H9 (cell line): ENCODE data around the gene VWC2L. TPM values are rescaled to one million over a fixed set of nuclear protein-coding genes. Genes with fewer than 3 reads are reported as not detected.

ENCODE experiments used
- DNase-seq: peaks from one replicate; pipeline ENCODE4 v3.0.0-alpha.2; 2017
- H2AFZ ChIP-seq: one replicate; pipeline ENCODE4 v1.6.1; 2013; ENCODE audit warnings: mild to moderate bottlenecking, low read length, control low read depth, moderate library complexity
- H2AK5ac ChIP-seq: 2 replicates; pipeline ENCODE4 v1.6.1; 2013; ENCODE audit warnings: low read length, control low read depth, mixed read lengths; ENCODE audit not compliant: insufficient read length
- H2BK120ac ChIP-seq: one replicate; pipeline ENCODE4 v1.6.1; 2013; ENCODE audit warnings: low read depth, mild to moderate bottlenecking, low read length, control low read depth, inconsistent platforms; ENCODE audit not compliant: poor library complexity, severe bottlenecking
- H2BK12ac ChIP-seq: 2 replicates; pipeline ENCODE4 v1.6.1; 2013; ENCODE audit warnings: low read length, control low read depth, mixed read lengths, low read depth; ENCODE audit not compliant: insufficient read length
- H2BK15ac ChIP-seq: 2 replicates; pipeline ENCODE4 v1.6.1; 2013; ENCODE audit warnings: low read depth, low read length, control low read depth
- H2BK20ac ChIP-seq: one replicate; pipeline ENCODE4 v1.6.1; 2013; ENCODE audit warnings: low read depth, mild to moderate bottlenecking, low read length, control low read depth, inconsistent platforms; ENCODE audit not compliant: poor library complexity, severe bottlenecking
- H2BK5ac ChIP-seq: 2 replicates; pipeline ENCODE4 v1.6.1; 2013; ENCODE audit warnings: low read length, control low read depth, mixed read lengths; ENCODE audit not compliant: insufficient read length
- H3K14ac ChIP-seq: 2 replicates; pipeline ENCODE4 v1.6.1; 2013; ENCODE audit warnings: low read length, control low read depth; ENCODE audit not compliant: insufficient read depth
- H3K18ac ChIP-seq: 2 replicates; pipeline ENCODE4 v1.6.1; 2013; ENCODE audit warnings: low read depth, mild to moderate bottlenecking, mixed read lengths, low read length, control low read depth; ENCODE audit not compliant: insufficient read length
- H3K23ac ChIP-seq: 2 replicates; pipeline ENCODE4 v1.6.1; 2013; ENCODE audit warnings: low read length, control low read depth, mixed read lengths, low read depth; ENCODE audit not compliant: insufficient read length
- H3K23me2 ChIP-seq: 2 replicates; pipeline ENCODE4 v1.6.1; 2013; ENCODE audit warnings: low read depth, mild to moderate bottlenecking, mixed read lengths, low read length, control low read depth; ENCODE audit not compliant: insufficient read length, poor library complexity, severe bottlenecking
- H3K27ac ChIP-seq: 2 replicates; pipeline ENCODE4 v1.5.1; 2013; ENCODE audit warnings: low read length, control low read depth, mixed read lengths, low read depth; ENCODE audit not compliant: insufficient read length
- H3K27me3 ChIP-seq: 2 replicates; pipeline ENCODE4 v1.6.1; 2013; ENCODE audit warnings: low read length, control low read depth, inconsistent platforms; ENCODE audit not compliant: insufficient read depth
- H3K4ac ChIP-seq: 2 replicates; pipeline ENCODE4 v1.6.1; 2013; ENCODE audit warnings: low read depth, mild to moderate bottlenecking, control low read depth, inconsistent platforms, low read length, moderate library complexity
- H3K4me1 ChIP-seq: 2 replicates; pipeline ENCODE4 v1.6.1; 2013; ENCODE audit warnings: low read length, control low read depth, inconsistent platforms; ENCODE audit not compliant: insufficient read depth
- H3K4me2 ChIP-seq: 2 replicates; pipeline ENCODE4 v1.6.1; 2013; ENCODE audit warnings: low read length, control low read depth, mixed read lengths; ENCODE audit not compliant: insufficient read length, insufficient read depth
- H3K56ac ChIP-seq: 2 replicates; pipeline ENCODE4 v1.6.1; 2013; ENCODE audit warnings: low read depth, mild to moderate bottlenecking, mixed read lengths, low read length, control low read depth; ENCODE audit not compliant: insufficient read length
- H3K79me1 ChIP-seq: 2 replicates; pipeline ENCODE4 v1.6.1; 2013; ENCODE audit warnings: low read depth, mild to moderate bottlenecking, moderate library complexity, low read length, control low read depth, inconsistent platforms; ENCODE audit not compliant: insufficient read depth, poor library complexity, severe bottlenecking
- H3K79me2 ChIP-seq: 2 replicates; pipeline ENCODE4 v1.6.1; 2013; ENCODE audit warnings: low read length, control low read depth, inconsistent platforms; ENCODE audit not compliant: insufficient read depth
- H3K9ac ChIP-seq: 2 replicates; pipeline ENCODE4 v1.6.1; 2013; ENCODE audit warnings: low read length, control low read depth, mixed read lengths; ENCODE audit not compliant: insufficient read length; ENCODE audit errors: extremely low read depth
- H3K9me3 ChIP-seq: one replicate; pipeline ENCODE4 v1.6.1; 2013; ENCODE audit warnings: low read depth, low read length, inconsistent platforms; ENCODE audit not compliant: control insufficient read depth
- H3T11ph ChIP-seq: one replicate; pipeline ENCODE4 v1.6.1; 2013; ENCODE audit warnings: mild to moderate bottlenecking, low read length, control low read depth, inconsistent platforms
- H4K20me1 ChIP-seq: one replicate; pipeline ENCODE4 v1.6.1; 2013; ENCODE audit not compliant: control insufficient read depth, insufficient read length, insufficient read depth
- H4K5ac ChIP-seq: 2 replicates; pipeline ENCODE4 v1.6.1; 2013; ENCODE audit warnings: low read depth, mild to moderate bottlenecking, mixed read lengths, low read length, control low read depth; ENCODE audit not compliant: insufficient read length
- H4K8ac ChIP-seq: replicated peaks from 2 replicates; pipeline ENCODE4 v1.6.1; 2013; ENCODE audit warnings: low read length, control low read depth, mixed read lengths, low read depth; ENCODE audit not compliant: insufficient read length
- H4K91ac ChIP-seq: 2 replicates; pipeline ENCODE4 v1.6.1; 2013; ENCODE audit warnings: low read depth, mild to moderate bottlenecking, moderate library complexity, mixed read lengths, low read length, control low read depth; ENCODE audit not compliant: insufficient read length
- H3K27ac Mint-ChIP-seq, 3 experiments: 2 replicates in 2 of 3; 3 replicates in 1 of 3; pipeline ENCODE4 v1.8.0; 2020 to 2021; ENCODE audit warnings: mixed read lengths in 3 of 3, mild to moderate bottlenecking in 1 of 3, moderate library complexity in 1 of 3
- H3K27me3 Mint-ChIP-seq: 2 replicates; pipeline ENCODE4 v1.8.0; 2021; ENCODE audit warnings: low read depth, mild to moderate bottlenecking, moderate library complexity, mixed read lengths
- H3K36me3 Mint-ChIP-seq, 3 experiments: 2 replicates in 2 of 3; 3 replicates in 1 of 3; pipeline ENCODE4 v1.8.0; 2020 to 2021; ENCODE audit warnings: low read depth in 3 of 3, mixed read lengths in 3 of 3; ENCODE audit not compliant: insufficient read depth in 1 of 3
- H3K4me1 Mint-ChIP-seq, 2 experiments: 2 replicates each; pipeline ENCODE4 v1.8.0; 2020; ENCODE audit warnings: mixed read lengths in 2 of 2
- H3K4me3 Mint-ChIP-seq, 2 experiments: 2 replicates in 1 of 2; 3 replicates in 1 of 2; pipeline ENCODE4 v1.8.0; 2020 to 2021; ENCODE audit warnings: mild to moderate bottlenecking in 2 of 2, mixed read lengths in 2 of 2, moderate library complexity in 1 of 2
- H3K9me3 Mint-ChIP-seq, 2 experiments: 2 replicates in 1 of 2; 3 replicates in 1 of 2; pipeline ENCODE4 v1.8.0; 2020; ENCODE audit warnings: mild to moderate bottlenecking in 2 of 2, mixed read lengths in 2 of 2, moderate library complexity in 1 of 2
- CTCF ChIP-seq: fragments of 200-600 bp; sonication (generic); conservative IDR thresholded peaks from 3 replicates; pipeline ENCODE4 v1.8.0; 2021; ENCODE audit warnings: antibody characterized with exemption, mild to moderate bottlenecking
- WGBS: extraction: QIAGEN DNeasy Blood & Tissue Kit; methylation state at CpG from one replicate; pipeline ENCODE4 v1.1.7; 2013; ENCODE audit warnings: missing lambda C conversion rate, low lambda C conversion rate, mixed read lengths; ENCODE audit not compliant: insufficient read length; ENCODE audit errors: extremely low coverage; 5-methylcytosine and 5-hydroxymethylcytosine counted together
- total RNA-seq: library from RNA; stranded (reverse); gene quantifications from 2 replicates; pipeline ENCODE4 v1.2.1, GENCODE V29; 2021

Gene VWC2L
- total RNA-seq, 1 experiment from 2014 or later: not detected

- no peak overlapping the region for H2AFZ ChIP-seq
- no CpG with 5 or more reads among the region's 2 CpGs for whole genome bisulfite sequencing
Observed at GRCh38 chr2:214386720-214387119, 24.1 kb upstream of the VWC2L start.

More at GRCh38 chr2:214386720-214387119, 24.1 kb upstream of the VWC2L start:
- Histone ChIP-seq H3K56ac (no peak overlapping the region), H3T11ph (no peak overlapping the region), H3K9ac (no peak overlapping the region), H3K27me3 (no peaks in the 10 kb centered on the region), H2AK5ac (no peak overlapping the region), H2BK20ac (no peak overlapping the region), H3K23me2 (no peaks in the 10 kb centered on the region), H2BK120ac (no peak overlapping the region), H2BK12ac (no peak overlapping the region), H3K4ac (no peak overlapping the region), H4K5ac (no peak overlapping the region), H2BK5ac (no peak overlapping the region), H3K18ac (no peak overlapping the region), H3K79me2 (no peaks in the 10 kb centered on the region), H4K20me1 (no peaks in the 10 kb centered on the region), H2BK15ac (no peak overlapping the region), H3K79me1 (no peaks in the 10 kb centered on the region), H3K23ac (no peak overlapping the region), H3K9me3 (no peaks in the 10 kb centered on the region), H3K14ac (no peak overlapping the region), H3K4me1 (no peaks in the 10 kb centered on the region), H4K91ac (no peak overlapping the region), H3K27ac (no peak overlapping the region), H4K8ac (no peak overlapping the region), H3K4me2 (no peak overlapping the region)
- no peak for DNase-seq
- Mint-ChIP-seq H3K4me1 (no peaks in the 10 kb centered on the region), H3K27ac (no peak overlapping the region), H3K4me3 (no peak overlapping the region), H3K27me3 (no peaks in the 10 kb centered on the region), H3K9me3 (no peaks in the 10 kb centered on the region), H3K36me3 (no peaks in the 10 kb centered on the region)
- no peak for TF ChIP-seq CTCF
